GM21360 (cell line): ENCODE results near the gene SRMS.
"Not testable (repeated sequence)": the region's sequence is repeated elsewhere in the genome, so short reads cannot be mapped to it uniquely, and the experiment has no call there.

Experiments used
- ATAC-seq: cut with Tn5 transposase; IDR thresholded peaks from one replicate; pipeline ENCODE4 v1.9.1; 2021; ENCODE audit warnings: mild to moderate bottlenecking, moderate library complexity; ENCODE audit not compliant: unreplicated experiment

The SRMS gene

GRCh38 chr20:63566395-63567135, 19.0 kb upstream of the SRMS start:
- no peak for ATAC-seq

DNA sequence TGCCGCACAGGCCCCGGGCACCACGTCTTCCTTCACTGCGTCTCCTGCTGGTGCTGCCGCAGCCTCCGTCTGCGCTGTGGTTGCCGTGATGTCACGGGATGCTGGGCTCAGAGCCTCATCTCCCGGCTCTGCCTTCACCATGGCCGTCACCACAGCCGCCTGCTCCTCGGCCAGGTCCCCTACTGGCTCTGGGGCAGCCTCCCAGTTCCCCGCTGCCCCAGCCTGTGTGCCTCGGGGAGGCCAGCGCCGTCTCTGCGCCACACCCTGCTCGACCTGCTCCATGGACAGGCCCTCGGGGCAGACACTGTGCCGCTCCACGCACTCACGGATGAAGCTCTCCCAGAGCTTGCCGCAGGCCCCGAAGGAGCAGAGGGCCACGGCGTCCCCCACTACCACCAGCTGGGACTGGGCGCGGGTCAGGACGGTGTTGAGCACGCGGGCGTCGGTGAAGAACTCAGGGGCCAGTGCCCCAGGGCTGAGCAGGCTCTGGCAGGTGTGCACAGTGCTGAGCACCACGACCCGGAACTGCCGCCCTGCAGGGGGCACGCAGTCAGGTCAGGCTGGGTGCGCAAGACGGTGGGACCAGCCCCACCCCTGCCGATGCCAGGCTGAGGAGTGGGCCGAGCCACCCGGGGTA, 18.3 kb upstream of the SRMS start:
- ATAC-seq: no peak

GRCh38 chr20:63565021-63565698, 17.6 kb upstream of the SRMS start:
- no peak for ATAC-seq

GRCh38 chr20:63564036-63564810, 16.7 kb upstream of the SRMS start:
- no peak for ATAC-seq

DNA sequence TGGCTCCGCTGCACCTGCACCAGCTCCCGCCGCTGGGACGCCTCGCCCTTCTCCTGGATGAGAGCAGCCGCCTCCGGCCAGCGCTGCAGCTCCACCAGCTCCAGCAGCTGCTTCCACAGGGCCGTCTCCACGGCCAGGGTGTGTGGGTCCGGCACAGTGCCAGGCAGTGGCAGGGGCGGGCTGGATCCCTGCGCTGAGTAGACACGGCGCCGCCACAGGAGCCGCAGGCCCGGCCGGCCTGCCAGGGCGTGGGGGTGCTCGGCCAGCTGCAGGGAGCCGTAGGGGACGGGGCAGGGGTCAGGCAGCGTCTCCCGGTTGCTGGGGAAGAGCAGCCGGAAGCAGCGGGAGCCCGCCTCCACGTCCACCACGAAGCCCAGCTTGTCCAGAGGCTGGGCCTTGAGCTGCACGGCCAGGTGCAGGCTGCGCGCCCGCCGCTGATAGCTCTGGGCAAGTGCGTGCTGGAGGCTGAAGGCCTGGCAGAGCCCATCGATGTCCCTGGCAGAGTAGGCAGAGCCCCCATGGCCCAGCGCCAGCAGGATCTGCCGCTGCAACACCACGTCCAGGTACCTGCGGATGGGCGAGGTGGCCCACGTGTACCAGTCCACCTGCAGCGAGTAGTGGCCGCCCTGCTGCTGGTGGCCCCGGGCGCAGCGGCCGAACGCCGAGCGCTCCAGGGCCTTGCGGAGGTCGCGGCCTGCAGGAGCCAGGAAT, 15.8 kb upstream of the SRMS start:
- no peak for ATAC-seq

DNA sequence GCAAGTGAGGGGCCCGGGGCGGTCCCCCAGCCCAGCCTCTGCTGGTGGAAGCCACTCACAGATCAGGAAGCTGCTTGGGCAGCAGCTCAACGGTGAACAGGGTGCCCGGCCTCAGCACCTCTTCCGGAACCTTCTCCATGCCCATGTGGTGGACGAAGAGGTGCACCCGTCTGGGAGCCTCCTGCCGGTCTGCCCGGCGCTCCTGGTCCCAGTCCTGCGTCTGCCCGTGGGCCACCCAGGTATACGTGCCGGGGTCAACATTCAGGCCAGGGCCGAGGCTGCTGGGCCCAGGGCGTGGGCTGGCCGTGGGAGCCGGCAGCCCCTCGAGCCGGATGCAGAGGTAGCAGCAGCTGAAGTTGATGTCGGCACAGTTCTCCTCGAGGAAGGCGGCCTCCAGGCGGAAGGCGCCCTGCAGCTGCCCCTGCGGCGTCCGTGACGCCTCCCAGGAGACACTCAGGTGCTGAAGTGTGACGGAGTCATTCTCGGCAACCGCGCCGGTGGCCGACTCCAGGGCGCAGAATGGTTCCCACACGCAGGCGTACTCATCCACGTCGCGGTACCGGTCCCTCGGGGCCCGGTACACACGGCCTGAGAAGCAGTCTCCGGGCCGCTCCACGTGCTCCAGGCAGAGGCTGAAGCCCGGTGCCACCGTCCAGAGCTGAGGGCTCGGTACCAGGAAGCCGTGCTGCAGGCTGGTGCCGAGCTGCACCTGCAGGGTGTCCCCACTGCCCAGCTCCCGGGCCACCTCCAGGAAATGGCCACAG, 15.1 kb upstream of the SRMS start:
- ATAC-seq: no peak

DNA sequence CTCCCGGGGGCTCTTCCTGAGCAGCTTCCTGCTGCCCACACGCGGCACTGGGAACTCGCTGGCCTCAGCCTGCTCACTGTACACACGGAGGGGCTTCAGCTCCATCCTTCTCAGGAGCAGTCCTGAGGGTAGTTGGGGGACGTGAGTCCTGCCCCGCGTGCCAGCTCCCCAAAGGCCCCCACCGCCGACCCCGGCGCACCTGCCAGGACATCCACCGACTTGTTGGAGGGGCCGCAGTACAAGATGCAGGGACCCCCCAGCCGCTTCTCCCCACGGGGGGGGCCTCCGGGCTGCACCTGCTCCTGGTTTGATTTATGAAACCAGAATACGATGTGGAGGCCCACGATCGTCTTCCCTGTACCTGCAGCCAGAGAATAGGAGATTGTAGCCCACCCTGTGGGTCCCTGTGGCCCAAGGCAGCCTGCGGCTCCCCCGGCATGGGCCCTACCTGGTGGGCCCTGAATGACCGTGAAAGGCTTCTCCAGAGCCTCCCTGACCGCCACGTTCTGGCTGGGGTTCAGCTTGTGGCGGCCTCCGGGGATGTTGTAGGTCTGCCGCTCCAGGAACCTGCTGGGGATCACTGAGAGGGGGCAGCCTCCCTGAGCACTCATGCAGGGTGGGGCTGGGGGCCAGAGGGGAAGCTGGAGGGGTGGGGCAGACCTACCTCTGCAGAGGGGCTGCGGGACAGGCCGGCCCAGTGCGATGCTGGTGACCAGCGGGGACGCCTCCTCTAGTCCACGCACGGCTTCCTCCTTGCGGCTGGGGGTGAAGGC, 14.3 kb upstream of the SRMS start:
- no peak for ATAC-seq

- no peak for ATAC-seq
These were observed 13.5 kb upstream of the SRMS start for GRCh38 chr20:63560856-63561609.

GRCh38 chr20:63560333-63560805, 12.8 kb upstream of the SRMS start:
- ATAC-seq: no peak

DNA sequence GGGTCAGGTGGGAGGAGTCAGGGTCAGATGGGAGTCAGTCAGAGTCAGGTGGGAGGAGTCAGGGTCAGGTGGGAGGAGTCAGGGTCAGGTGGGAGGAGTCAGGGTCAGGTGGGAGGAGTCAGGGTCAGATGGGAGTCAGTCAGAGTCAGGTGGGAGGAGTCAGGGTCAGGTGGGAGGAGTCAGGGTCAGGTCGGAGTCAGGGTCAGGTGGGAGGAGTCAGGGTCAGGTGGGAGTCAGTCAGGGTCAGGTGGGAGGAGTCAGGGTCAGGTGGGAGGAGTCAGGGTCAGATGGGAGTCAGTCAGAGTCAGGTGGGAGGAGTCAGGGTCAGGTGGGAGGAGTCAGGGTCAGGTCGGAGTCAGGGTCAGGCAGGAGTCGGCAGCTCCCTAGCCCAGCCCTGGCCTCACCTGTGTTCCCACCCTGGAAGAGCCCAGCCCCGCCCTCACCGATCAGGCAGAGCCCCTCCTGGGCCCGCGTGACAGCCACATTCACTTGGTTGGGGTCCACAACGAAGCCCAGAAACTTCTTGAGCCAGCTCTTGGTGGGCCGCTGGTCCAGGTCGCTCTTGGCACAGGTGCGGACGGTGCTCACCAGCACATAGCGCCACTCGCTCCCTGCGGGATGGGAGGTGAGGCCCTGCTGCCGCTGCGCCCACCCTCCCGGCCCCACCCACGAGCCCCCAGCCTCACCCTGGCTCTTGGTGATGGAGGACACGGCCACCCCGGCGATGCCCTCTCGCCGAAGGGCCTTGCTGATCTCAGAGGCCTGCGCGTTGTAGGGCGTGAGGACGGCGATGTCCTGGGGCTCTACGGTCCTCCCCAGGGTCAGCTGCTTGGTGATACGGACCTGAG, 12.2 kb upstream of the SRMS start:
- not testable (repeated sequence) for ATAC-seq

DNA sequence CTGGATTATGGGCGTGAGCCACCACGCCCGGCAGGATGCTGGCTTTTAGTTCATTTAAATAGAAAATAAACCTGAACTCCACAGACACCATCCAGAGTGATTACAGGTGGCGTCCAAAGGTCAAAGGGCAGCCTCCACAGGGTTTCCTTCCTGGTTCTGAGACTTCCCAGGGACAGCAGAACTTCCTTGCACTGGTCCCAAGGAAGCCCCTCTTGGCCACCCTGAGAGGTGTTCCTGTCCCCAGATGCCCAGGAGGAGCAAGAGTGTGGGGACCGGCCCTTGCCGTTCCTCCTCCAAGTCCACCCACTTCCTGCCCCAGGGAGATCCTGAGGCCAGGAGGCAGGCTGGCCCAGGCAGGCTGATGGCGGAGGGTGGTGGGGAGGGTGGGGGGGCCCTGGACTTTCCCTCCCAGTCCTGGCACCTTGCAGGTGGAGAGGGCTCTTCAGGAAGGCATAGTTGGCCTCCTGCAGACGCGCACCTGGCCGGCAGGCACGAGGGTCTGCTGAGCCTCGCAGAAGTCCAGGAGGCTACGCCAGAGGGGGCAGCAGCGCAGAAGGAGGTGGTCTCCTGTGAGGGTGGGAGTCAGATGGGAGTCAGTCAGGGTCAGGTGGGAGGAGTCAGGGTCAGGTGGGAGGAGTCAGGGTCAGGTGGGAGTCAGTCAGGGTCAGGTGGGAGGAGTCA, 11.4 kb upstream of the SRMS start:
- no peak for ATAC-seq

- ATAC-seq: no peak
These were observed 9.9 kb upstream of the SRMS start for GRCh38 chr20:63557481-63557891.

DNA sequence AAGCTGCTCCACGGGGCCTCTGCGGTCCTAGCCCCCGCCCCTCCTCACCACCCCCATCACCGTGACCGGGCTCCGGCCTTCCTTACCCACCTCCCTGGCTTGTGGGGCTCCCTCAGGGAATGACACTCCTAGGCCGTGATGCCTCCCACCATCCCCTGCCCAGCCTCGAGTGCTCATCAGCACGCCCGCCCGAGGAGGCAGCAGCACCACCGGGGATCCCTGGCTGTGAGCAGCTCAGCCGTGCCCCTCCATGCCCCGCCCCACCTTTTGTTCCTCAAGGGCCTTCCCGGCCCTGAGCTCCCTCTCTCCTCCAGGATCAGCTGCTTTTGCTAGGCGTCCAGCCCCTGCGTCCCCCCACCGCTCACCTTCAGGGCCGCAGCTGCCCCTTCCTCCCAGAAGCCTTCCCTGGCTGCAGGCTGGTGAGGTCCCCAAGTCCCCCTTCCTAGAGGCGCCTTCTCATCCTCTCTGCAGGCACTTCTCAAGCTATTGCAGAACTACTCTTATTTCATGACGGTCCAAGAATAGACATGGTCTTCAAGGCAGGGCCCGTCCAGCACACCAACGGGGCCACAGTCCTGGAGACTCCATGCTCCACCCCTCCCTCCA, 9.4 kb upstream of the SRMS start:
- ATAC-seq: no peak

DNA sequence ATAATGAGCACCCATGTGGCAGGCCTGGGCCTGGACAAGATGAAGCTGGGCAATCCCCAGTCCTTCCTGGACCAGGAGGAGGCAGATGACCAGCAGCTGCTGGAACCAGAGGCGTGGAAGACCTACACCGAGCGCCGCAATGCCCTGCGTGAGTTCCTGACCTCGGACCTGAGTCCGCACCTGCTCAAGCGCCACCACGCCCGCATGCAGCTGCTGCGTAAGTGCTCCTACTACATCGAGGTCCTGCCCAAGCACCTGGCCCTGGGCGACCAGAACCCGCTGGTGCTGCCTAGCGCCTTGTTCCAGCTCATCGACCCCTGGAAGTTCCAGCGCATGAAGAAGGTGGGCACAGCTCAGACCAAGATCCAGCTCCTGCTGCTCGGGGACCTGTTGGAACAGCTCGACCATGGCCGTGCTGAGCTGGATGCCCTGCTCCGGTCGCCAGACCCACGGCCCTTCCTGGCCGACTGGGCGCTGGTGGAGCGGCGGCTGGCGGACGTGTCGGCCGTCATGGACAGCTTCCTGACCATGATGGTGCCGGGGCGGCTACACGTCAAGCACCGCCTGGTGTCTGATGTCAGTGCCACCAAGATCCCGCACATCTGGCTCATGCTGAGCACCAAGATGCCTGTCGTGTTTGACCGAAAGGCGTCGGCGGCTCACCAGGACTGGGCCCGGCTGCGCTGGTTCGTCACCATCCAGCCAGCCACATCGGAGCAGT, 8.3 kb upstream of the SRMS start:
- no peak for ATAC-seq

- no peak for ATAC-seq
These were observed 7.1 kb upstream of the SRMS start for GRCh38 chr20:63554361-63555278.
